ENCODE results near the gene ANXA11. TPM values are rescaled to one million over a fixed set of nuclear protein-coding genes. Genes with fewer than 3 reads are reported as not detected.
"Not testable (repeated sequence)": the region's sequence is repeated elsewhere in the genome, so short reads cannot be mapped to it uniquely, and the experiment has no call there.

ANXA11 gene
- total RNA-seq, 6 experiments from 2014 or later: 253 to 361 (median 336) TPM

- not testable (repeated sequence) for H3K4me3 Mint-ChIP-seq, H3K27ac Mint-ChIP-seq
- H3K27me3 Mint-ChIP-seq (ENCODE audit: insufficient read depth): peaks cover 12% of the 10 kb centered on the region
These were observed 45.1 kb upstream of the ANXA11 start for GRCh38 chr10:80250399-80250798.

GRCh38 chr10:80249906-80250305, 44.6 kb upstream of the ANXA11 start:
- not testable (repeated sequence) for H3K9me3 Mint-ChIP-seq
- peaks cover 14% of the 10 kb centered on the region for H3K27me3 Mint-ChIP-seq (ENCODE audit: insufficient read depth)

More at GRCh38 chr10:80250399-80250798, 45.1 kb upstream of the ANXA11 start:
- peaks cover 24% of the 10 kb centered on the region for H3K4me1 Mint-ChIP-seq (ENCODE audit: low read depth)
- DNase-seq; H3K36me3 Mint-ChIP-seq (ENCODE audit: low read depth); H3K9me3 Mint-ChIP-seq: not testable (repeated sequence)
- peak; percentile 15; the same call in 1 of the 2 replicates for TF ChIP-seq CTCF (IDR thresholded peaks at IDR 0.05)

GRCh38 chr10:80247611-80248010, 42.3 kb upstream of the ANXA11 start:
- not testable (repeated sequence) for H3K36me3 Mint-ChIP-seq (ENCODE audit: low read depth); DNase-seq; H3K27ac Mint-ChIP-seq; H3K9me3 Mint-ChIP-seq; H3K4me3 Mint-ChIP-seq
- Mint-ChIP-seq H3K4me1 (ENCODE audit: low read depth) (peaks cover 19% of the 10 kb centered on the region), H3K27me3 (ENCODE audit: insufficient read depth) (peaks cover 17% of the 10 kb centered on the region)

More at GRCh38 chr10:80249906-80250305, 44.6 kb upstream of the ANXA11 start:
- H3K4me3 Mint-ChIP-seq; DNase-seq; H3K27ac Mint-ChIP-seq; H3K36me3 Mint-ChIP-seq (ENCODE audit: low read depth): not testable (repeated sequence)
- H3K4me1 Mint-ChIP-seq (ENCODE audit: low read depth): peaks cover 24% of the 10 kb centered on the region

GRCh38 chr10:80244371-80244770, 39.0 kb upstream of the ANXA11 start:
- DNase-seq; H3K36me3 Mint-ChIP-seq (ENCODE audit: low read depth); H3K4me3 Mint-ChIP-seq; H3K9me3 Mint-ChIP-seq; H3K27ac Mint-ChIP-seq; H3K4me1 Mint-ChIP-seq (ENCODE audit: low read depth): not testable (repeated sequence)
- peaks cover 19% of the 10 kb centered on the region for H3K27me3 Mint-ChIP-seq (ENCODE audit: insufficient read depth)

- not testable (repeated sequence) for H3K4me3 Mint-ChIP-seq; H3K27ac Mint-ChIP-seq; DNase-seq; H3K36me3 Mint-ChIP-seq (ENCODE audit: low read depth); H3K4me1 Mint-ChIP-seq (ENCODE audit: low read depth); H3K9me3 Mint-ChIP-seq
- H3K27me3 Mint-ChIP-seq (ENCODE audit: insufficient read depth): peaks cover 17% of the 10 kb centered on the region
These were observed 37.0 kb upstream of the ANXA11 start for GRCh38 chr10:80242341-80242740.

- H3K36me3 Mint-ChIP-seq (ENCODE audit: low read depth); H3K27me3 Mint-ChIP-seq (ENCODE audit: insufficient read depth); H3K9me3 Mint-ChIP-seq; H3K4me1 Mint-ChIP-seq (ENCODE audit: low read depth); DNase-seq; H3K4me3 Mint-ChIP-seq; H3K27ac Mint-ChIP-seq: not testable (repeated sequence)
- TF ChIP-seq CTCF (IDR thresholded peaks at IDR 0.05): 0 out of 2 replicates have a peak, but pooled peaks have one; percentile 11
These were observed 31.1 kb upstream of the ANXA11 start for GRCh38 chr10:80236457-80236856.

- not testable (repeated sequence) for H3K4me3 Mint-ChIP-seq; H3K36me3 Mint-ChIP-seq (ENCODE audit: low read depth); DNase-seq; H3K9me3 Mint-ChIP-seq; H3K27ac Mint-ChIP-seq; H3K27me3 Mint-ChIP-seq (ENCODE audit: insufficient read depth); H3K4me1 Mint-ChIP-seq (ENCODE audit: low read depth)
These were observed 29.2 kb upstream of the ANXA11 start for GRCh38 chr10:80234331-80235235.

GRCh38 chr10:80233871-80234270, 28.5 kb upstream of the ANXA11 start:
- H3K4me1 Mint-ChIP-seq (ENCODE audit: low read depth); DNase-seq; H3K36me3 Mint-ChIP-seq (ENCODE audit: low read depth); H3K27me3 Mint-ChIP-seq (ENCODE audit: insufficient read depth); H3K9me3 Mint-ChIP-seq; H3K27ac Mint-ChIP-seq; H3K4me3 Mint-ChIP-seq: not testable (repeated sequence)

GRCh38 chr10:80226723-80227122, 21.4 kb upstream of the ANXA11 start:
- not testable (repeated sequence) for H3K27ac Mint-ChIP-seq; H3K4me1 Mint-ChIP-seq (ENCODE audit: low read depth); H3K36me3 Mint-ChIP-seq (ENCODE audit: low read depth); H3K4me3 Mint-ChIP-seq; H3K9me3 Mint-ChIP-seq; H3K27me3 Mint-ChIP-seq (ENCODE audit: insufficient read depth); DNase-seq

- H3K27ac Mint-ChIP-seq; H3K4me1 Mint-ChIP-seq (ENCODE audit: low read depth); H3K36me3 Mint-ChIP-seq (ENCODE audit: low read depth); H3K9me3 Mint-ChIP-seq; H3K27me3 Mint-ChIP-seq (ENCODE audit: insufficient read depth); DNase-seq; H3K4me3 Mint-ChIP-seq: not testable (repeated sequence)
These were observed 17.7 kb upstream of the ANXA11 start for GRCh38 chr10:80223031-80223419.

- H3K9me3 Mint-ChIP-seq; H3K4me3 Mint-ChIP-seq; H3K36me3 Mint-ChIP-seq (ENCODE audit: low read depth); H3K27me3 Mint-ChIP-seq (ENCODE audit: insufficient read depth); H3K4me1 Mint-ChIP-seq (ENCODE audit: low read depth); DNase-seq; H3K27ac Mint-ChIP-seq: not testable (repeated sequence)
These were observed 13.5 kb upstream of the ANXA11 start for GRCh38 chr10:80218878-80219277.

GRCh38 chr10:80214368-80214982, 9.1 kb upstream of the ANXA11 start:
- H3K4me3 Mint-ChIP-seq; H3K27me3 Mint-ChIP-seq (ENCODE audit: insufficient read depth); DNase-seq; H3K27ac Mint-ChIP-seq; H3K36me3 Mint-ChIP-seq (ENCODE audit: low read depth); H3K9me3 Mint-ChIP-seq: not testable (repeated sequence)
- H3K4me1 Mint-ChIP-seq (ENCODE audit: low read depth): peaks cover 19% of the 10 kb centered on the region

Data from HFFc6 (cell line).